ENCODE results near the gene ZSCAN10.

The ZSCAN10 gene

GRCh38 chr16:3145660-3146059, 46.6 kb upstream of the ZSCAN10 start:
- no peak for TF ChIP-seq FOXM1 (IDR thresholded peaks at IDR 0.05; ENCODE audit: borderline replicate concordance, low read depth)
- TF ChIP-seq YY1 (IDR thresholded peaks at IDR 0.05; ENCODE audit: low read depth) = no peak
- no peak for TF ChIP-seq TEAD4 (IDR thresholded peaks at IDR 0.05)
- TF ChIP-seq TCF12 (IDR thresholded peaks at IDR 0.05; ENCODE audit: low read depth) = no peak
- TF ChIP-seq USF1 (IDR thresholded peaks at IDR 0.05) = no peak
- TF ChIP-seq CREB1 (IDR thresholded peaks at IDR 0.05; ENCODE audit: low read depth) = no peak
- TF ChIP-seq MAX (IDR thresholded peaks at IDR 0.05) = no peak
- no peak for TF ChIP-seq TAF1 (IDR thresholded peaks at IDR 0.05; ENCODE audit: low read depth)
- TF ChIP-seq NFIC (IDR thresholded peaks at IDR 0.05) = no peak

GRCh38 chr16:3145151-3145550, 46.1 kb upstream of the ZSCAN10 start:
- no peak for TF ChIP-seq REST (IDR thresholded peaks at IDR 0.05; ENCODE audit: low read depth)
- TF ChIP-seq EGR1 (IDR thresholded peaks at IDR 0.05) = no peak
- no peak for TF ChIP-seq CREB1 (IDR thresholded peaks at IDR 0.05; ENCODE audit: low read depth)
- no peak for TF ChIP-seq TCF12 (IDR thresholded peaks at IDR 0.05; ENCODE audit: low read depth)
- TF ChIP-seq YY1 (IDR thresholded peaks at IDR 0.05; ENCODE audit: low read depth) = no peak
- TF ChIP-seq FOXM1 (IDR thresholded peaks at IDR 0.05; ENCODE audit: borderline replicate concordance, low read depth) = no peak
- TF ChIP-seq NFIC (IDR thresholded peaks at IDR 0.05) = no peak
- no peak for TF ChIP-seq RAD21 (IDR thresholded peaks at IDR 0.05; ENCODE audit: low read depth)

- no peak for TF ChIP-seq YY1 (IDR thresholded peaks at IDR 0.05; ENCODE audit: low read depth)
- TF ChIP-seq MAX (IDR thresholded peaks at IDR 0.05) = no peak
- no peak for TF ChIP-seq USF1 (IDR thresholded peaks at IDR 0.05)
- TF ChIP-seq NFIC (IDR thresholded peaks at IDR 0.05) = no peak
- no peak for TF ChIP-seq FOXM1 (IDR thresholded peaks at IDR 0.05; ENCODE audit: borderline replicate concordance, low read depth)
Observed at GRCh38 chr16:3144321-3144983, 45.4 kb upstream of the ZSCAN10 start.

GRCh38 chr16:3143598-3144320, 44.7 kb upstream of the ZSCAN10 start:
- TF ChIP-seq TEAD4 (IDR thresholded peaks at IDR 0.05) (no peak), TAF1 (IDR thresholded peaks at IDR 0.05; ENCODE audit: low read depth) (no peak), CREB1 (IDR thresholded peaks at IDR 0.05; ENCODE audit: low read depth) (no peak), YY1 (IDR thresholded peaks at IDR 0.05; ENCODE audit: low read depth) (no peak), USF1 (IDR thresholded peaks at IDR 0.05) (no peak), REST (IDR thresholded peaks at IDR 0.05; ENCODE audit: low read depth) (no peak), FOXM1 (IDR thresholded peaks at IDR 0.05; ENCODE audit: borderline replicate concordance, low read depth) (no peak), MAX (IDR thresholded peaks at IDR 0.05) (no peak), TCF12 (IDR thresholded peaks at IDR 0.05; ENCODE audit: low read depth) (no peak)

GRCh38 chr16:3143189-3143588, 44.1 kb upstream of the ZSCAN10 start:
- TF ChIP-seq USF1 (IDR thresholded peaks at IDR 0.05) (no peak), TAF1 (IDR thresholded peaks at IDR 0.05; ENCODE audit: low read depth) (no peak), CREB1 (IDR thresholded peaks at IDR 0.05; ENCODE audit: low read depth) (no peak), RAD21 (IDR thresholded peaks at IDR 0.05; ENCODE audit: low read depth) (no peak), TCF12 (IDR thresholded peaks at IDR 0.05; ENCODE audit: low read depth) (no peak), CEBPB (IDR thresholded peaks at IDR 0.05) (no peak), EGR1 (IDR thresholded peaks at IDR 0.05) (no peak), FOXM1 (IDR thresholded peaks at IDR 0.05; ENCODE audit: borderline replicate concordance, low read depth) (no peak), NFIC (IDR thresholded peaks at IDR 0.05) (no peak), EP300 (IDR thresholded peaks at IDR 0.05; ENCODE audit: borderline replicate concordance) (no peak), YY1 (IDR thresholded peaks at IDR 0.05; ENCODE audit: low read depth) (no peak), ZBTB7A (IDR thresholded peaks at IDR 0.05; ENCODE audit: low read depth) (no peak), MAX (IDR thresholded peaks at IDR 0.05) (no peak), REST (IDR thresholded peaks at IDR 0.05; ENCODE audit: low read depth) (no peak), TEAD4 (IDR thresholded peaks at IDR 0.05) (no peak)
